Breast epithelium (tissue), 3 donors: ENCODE results near the gene SLC9A2.

ENCODE experiments used
- POLR2A ChIP-seq: fragments of 450-650 bp; IDR thresholded peaks from one replicate; pipeline ENCODE4 v1.6.1; 2016; ENCODE audit warnings: antibody characterized with exemption, mild to moderate bottlenecking, moderate library complexity
- TF ChIP-seq, protein P1 (sequence below), 3 donors: fragments of 450-650 bp; IDR thresholded peaks; one replicate each; pipeline ENCODE4 v1.5.1; 2016 to 2017; ENCODE audit warnings: antibody characterized with exemption in 3 of 3, mild to moderate bottlenecking in 3 of 3, moderate library complexity in 3 of 3

DNA sequence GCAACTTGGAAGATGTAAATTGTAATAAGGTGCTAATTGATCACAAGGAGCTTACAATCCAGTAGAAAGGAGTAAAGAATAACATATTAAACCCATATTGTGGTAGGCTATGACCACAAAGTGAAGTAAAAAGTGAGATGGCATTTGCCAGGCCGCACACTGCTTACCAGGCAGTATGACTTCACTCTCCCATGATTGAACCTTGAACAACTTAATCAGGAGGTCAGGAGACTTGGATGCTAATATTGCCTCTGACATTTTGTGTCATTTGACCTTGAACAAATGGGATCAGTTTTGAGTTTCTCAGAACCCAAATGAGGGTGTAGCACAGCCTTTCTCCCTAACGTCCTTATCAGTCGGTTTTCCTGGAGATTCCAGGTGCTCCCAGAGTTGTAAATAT, 44.0 kb downstream of the SLC9A2 start:
- TF ChIP-seq, protein P1, sequence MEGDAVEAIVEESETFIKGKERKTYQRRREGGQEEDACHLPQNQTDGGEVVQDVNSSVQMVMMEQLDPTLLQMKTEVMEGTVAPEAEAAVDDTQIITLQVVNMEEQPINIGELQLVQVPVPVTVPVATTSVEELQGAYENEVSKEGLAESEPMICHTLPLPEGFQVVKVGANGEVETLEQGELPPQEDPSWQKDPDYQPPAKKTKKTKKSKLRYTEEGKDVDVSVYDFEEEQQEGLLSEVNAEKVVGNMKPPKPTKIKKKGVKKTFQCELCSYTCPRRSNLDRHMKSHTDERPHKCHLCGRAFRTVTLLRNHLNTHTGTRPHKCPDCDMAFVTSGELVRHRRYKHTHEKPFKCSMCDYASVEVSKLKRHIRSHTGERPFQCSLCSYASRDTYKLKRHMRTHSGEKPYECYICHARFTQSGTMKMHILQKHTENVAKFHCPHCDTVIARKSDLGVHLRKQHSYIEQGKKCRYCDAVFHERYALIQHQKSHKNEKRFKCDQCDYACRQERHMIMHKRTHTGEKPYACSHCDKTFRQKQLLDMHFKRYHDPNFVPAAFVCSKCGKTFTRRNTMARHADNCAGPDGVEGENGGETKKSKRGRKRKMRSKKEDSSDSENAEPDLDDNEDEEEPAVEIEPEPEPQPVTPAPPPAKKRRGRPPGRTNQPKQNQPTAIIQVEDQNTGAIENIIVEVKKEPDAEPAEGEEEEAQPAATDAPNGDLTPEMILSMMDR (IDR thresholded peaks at IDR 0.05) = no peak
- no peak for TF ChIP-seq POLR2A
